PC-3 (cell line): ENCODE data around the gene TK2. TPM values are rescaled to one million over a fixed set of nuclear protein-coding genes. Genes with fewer than 3 reads are reported as not detected.

Experiments used
- ATAC-seq: fragments of 200-7000 bp; cut with Tn5 transposase; 2 replicates; pipeline ENCODE4 v1.9.1; 2020; ENCODE audit warnings: mild to moderate bottlenecking, moderate library complexity
- BruUV-seq: library from RNA; stranded (reverse); fragments of 400-500 nt; replicated peaks from 2 replicates; lab custom pipeline; 2021; lab: Mats Ljungman, UMichigan
- CTCF ChIA-PET: fragments of 300-600 bp; sonication (Branson Sonifier 250); formaldehyde crosslinking; loops from one replicate; lab custom pipeline; 2022; ENCODE audit warnings: antibody characterized with exemption; lab: Charles Lee
- POLR2A ChIA-PET: fragments of 300-600 bp; sonication (Branson Sonifier 250); formaldehyde crosslinking; loops from one replicate; lab custom pipeline; 2022; ENCODE audit warnings: antibody characterized with exemption; ENCODE audit not compliant: unreplicated experiment; lab: Charles Lee
- DNase-seq: peaks from one replicate; pipeline ENCODE4 v3.0.0-alpha.2; 2015
- H2AFZ ChIP-seq: fragments of 300-600 bp; sonication (generic); 2 replicates; pipeline ENCODE4 v1.6.0; 2016; ENCODE audit warnings: antibody characterized with exemption, low read length
- H3F3A ChIP-seq: fragments of 300-600 bp; sonication (generic); one replicate; pipeline ENCODE4 v1.6.0; 2017; ENCODE audit warnings: antibody characterized with exemption, low read length, control low read depth, mild to moderate bottlenecking; ENCODE audit not compliant: unreplicated experiment
- H3K27ac ChIP-seq: fragments of 300-600 bp; sonication (generic); 2 replicates; pipeline ENCODE4 v1.5.1; 2016; ENCODE audit warnings: mild to moderate bottlenecking, low read length
- H3K27me3 ChIP-seq: fragments of 300-600 bp; sonication (generic); 2 replicates; pipeline ENCODE4 v1.6.1; 2016; ENCODE audit warnings: low read length, mixed read lengths
- H3K36me3 ChIP-seq: fragments of 300-600 bp; sonication (generic); 2 replicates; pipeline ENCODE4 v1.6.1; 2016; ENCODE audit warnings: low read depth, mixed run types, low read length, mixed read lengths
- H3K4me1 ChIP-seq: fragments of 300-600 bp; sonication (generic); 2 replicates; pipeline ENCODE4 v1.5.1; 2016; ENCODE audit warnings: low read length; ENCODE audit not compliant: insufficient read depth
- H3K4me2 ChIP-seq: fragments of 300-600 bp; sonication (generic); 2 replicates; pipeline ENCODE4 v1.6.0; 2016; ENCODE audit warnings: low read length
- H3K4me3 ChIP-seq: fragments of 300-600 bp; sonication (generic); 2 replicates; pipeline ENCODE4 v1.5.1; 2016; ENCODE audit warnings: mild to moderate bottlenecking, low read length, mixed read lengths
- H3K79me2 ChIP-seq: fragments of 300-600 bp; sonication (generic); 2 replicates; pipeline ENCODE4 v1.6.1; 2017; ENCODE audit warnings: low read length, mixed read lengths
- H3K9ac ChIP-seq: fragments of 300-600 bp; sonication (generic); 2 replicates; pipeline ENCODE4 v1.6.0; 2016; ENCODE audit warnings: mild to moderate bottlenecking, low read length
- H3K9me2 ChIP-seq: fragments of 300-600 bp; sonication (generic); replicated peaks from 2 replicates; pipeline ENCODE4 v1.6.1; 2016; ENCODE audit warnings: mixed run types, low read length, mixed read lengths
- H3K9me3 ChIP-seq: fragments of 300-600 bp; sonication (generic); 2 replicates; pipeline ENCODE4 v1.6.1; 2016; ENCODE audit warnings: low read length, mixed read lengths
- H4K20me1 ChIP-seq: fragments of 300-600 bp; sonication (generic); 2 replicates; pipeline ENCODE4 v1.6.1; 2016; ENCODE audit warnings: low read length, mixed read lengths
- EZH2 ChIP-seq: fragments of 300-600 bp; sonication (generic); IDR thresholded peaks from one replicate; pipeline ENCODE4 v1.6.1; 2017; ENCODE audit warnings: antibody characterized with exemption, mild to moderate bottlenecking, low read length; ENCODE audit not compliant: unreplicated experiment
- EZH2phosphoT487 ChIP-seq: fragments of 300-600 bp; sonication (generic); IDR thresholded peaks from 2 replicates; pipeline ENCODE4 v1.6.1; 2018; ENCODE audit warnings: mild to moderate bottlenecking, antibody characterized with exemption, low read length, borderline replicate concordance
- intact Hi-C: fragments of 100-400 bp; cut with micrococcal nuclease; formaldehyde crosslinking; loops from 2 replicates; pipeline ENCODE4 v1.9.0; 2023
- total RNA-seq: library from RNA; depleted of rRNA; stranded (reverse); fragments of >200 nt; gene quantifications from 2 replicates; pipeline ENCODE4 v1.2.3, GENCODE V29; 2014; rRNA removed
- TF ChIP-seq, protein P1 (sequence below): fragments of 300-600 bp; sonication (generic); conservative IDR thresholded peaks from 2 replicates; pipeline ENCODE4 v1.5.1; 2017; ENCODE audit warnings: antibody characterized with exemption, low read depth, mild to moderate bottlenecking, low read length

TK2 gene
- total RNA-seq, 1 experiment from 2014 or later = 8.3 TPM

DNA sequence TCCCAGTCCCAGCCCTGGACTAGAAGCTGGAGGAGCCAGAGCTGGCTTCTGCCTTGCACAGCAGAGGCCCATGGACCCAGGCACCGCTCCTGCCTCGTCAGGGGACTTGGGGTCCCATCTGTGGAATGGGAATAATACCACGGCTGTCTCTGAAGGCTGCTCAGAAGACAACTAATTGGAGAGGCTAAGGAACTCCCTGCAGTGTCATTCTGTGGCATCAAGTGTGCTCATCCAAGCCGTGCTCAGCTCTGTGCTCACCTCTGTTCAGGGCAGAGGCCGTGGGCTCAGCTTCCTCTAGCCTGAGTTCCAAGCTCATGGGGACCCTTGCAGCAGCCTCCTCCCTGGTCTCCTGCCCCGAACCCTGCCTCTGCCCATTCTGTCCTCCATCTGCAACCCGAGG is 91.1 kb downstream of the TK2 start:
- no TSS peak for BruUV-seq
- POLR2A ChIA-PET = no interaction called here

GRCh38 chr16:66458292-66458691 is 91.6 kb downstream of the TK2 start:
- Histone ChIP-seq H3K36me3 (no peaks in the 10 kb centered on the region), H3K9me3 (no peaks in the 10 kb centered on the region), H3K4me2 (no peak overlapping the region), H3K79me2 (no peaks in the 10 kb centered on the region), H3K27ac (no peak overlapping the region), H3K4me1 (no peaks in the 10 kb centered on the region), H3K9me2 (no peaks in the 10 kb centered on the region), H3F3A (no peaks in the 10 kb centered on the region), H2AFZ (no peak overlapping the region), H3K9ac (no peak overlapping the region), H4K20me1 (no peaks in the 10 kb centered on the region), H3K27me3 (no peaks in the 10 kb centered on the region), H3K4me3 (no peak overlapping the region)
- no peak for TF ChIP-seq EZH2phosphoT487
- no peak for TF ChIP-seq EZH2
- TF ChIP-seq, protein P1, sequence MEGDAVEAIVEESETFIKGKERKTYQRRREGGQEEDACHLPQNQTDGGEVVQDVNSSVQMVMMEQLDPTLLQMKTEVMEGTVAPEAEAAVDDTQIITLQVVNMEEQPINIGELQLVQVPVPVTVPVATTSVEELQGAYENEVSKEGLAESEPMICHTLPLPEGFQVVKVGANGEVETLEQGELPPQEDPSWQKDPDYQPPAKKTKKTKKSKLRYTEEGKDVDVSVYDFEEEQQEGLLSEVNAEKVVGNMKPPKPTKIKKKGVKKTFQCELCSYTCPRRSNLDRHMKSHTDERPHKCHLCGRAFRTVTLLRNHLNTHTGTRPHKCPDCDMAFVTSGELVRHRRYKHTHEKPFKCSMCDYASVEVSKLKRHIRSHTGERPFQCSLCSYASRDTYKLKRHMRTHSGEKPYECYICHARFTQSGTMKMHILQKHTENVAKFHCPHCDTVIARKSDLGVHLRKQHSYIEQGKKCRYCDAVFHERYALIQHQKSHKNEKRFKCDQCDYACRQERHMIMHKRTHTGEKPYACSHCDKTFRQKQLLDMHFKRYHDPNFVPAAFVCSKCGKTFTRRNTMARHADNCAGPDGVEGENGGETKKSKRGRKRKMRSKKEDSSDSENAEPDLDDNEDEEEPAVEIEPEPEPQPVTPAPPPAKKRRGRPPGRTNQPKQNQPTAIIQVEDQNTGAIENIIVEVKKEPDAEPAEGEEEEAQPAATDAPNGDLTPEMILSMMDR = no peak
- ChIA-PET CTCF (no interaction called here), POLR2A (no interaction called here)
- no peak for DNase-seq
- no TSS peak for BruUV-seq
- no peak for ATAC-seq
- intact Hi-C loops = no loop called here

More for the DNA sequence above, 91.1 kb downstream of the TK2 start:
- no peak overlapping the region for H3K4me2 ChIP-seq
- no peak overlapping the region for H3K4me3 ChIP-seq
- H3K27ac ChIP-seq = no peak overlapping the region
- H3K9me3 ChIP-seq = no peaks in the 10 kb centered on the region
- no peaks in the 10 kb centered on the region for H3K4me1 ChIP-seq
- no peaks in the 10 kb centered on the region for H3K9me2 ChIP-seq
- no peak for ATAC-seq
- DNase-seq = no peak
- intact Hi-C loops = no loop called here
- peaks cover 2% of the 10 kb centered on the region; the same call in 1 of the 2 replicates for H3K27me3 ChIP-seq
- CTCF ChIA-PET = interaction anchor here (0.6 kb wide), 1 partner anchor 20 kb away, joined by 4 read pairs; no protein-coding TSS in a partner anchor
- no peaks in the 10 kb centered on the region for H3K79me2 ChIP-seq
- no peak overlapping the region for H2AFZ ChIP-seq
- H4K20me1 ChIP-seq = no peaks in the 10 kb centered on the region
- no peaks in the 10 kb centered on the region for H3K36me3 ChIP-seq
- TF ChIP-seq EZH2 (no peak), EZH2phosphoT487 (no peak)
- TF ChIP-seq, protein P1 = no peak
- H3F3A ChIP-seq = no peaks in the 10 kb centered on the region
- H3K9ac ChIP-seq = no peak overlapping the region

Other genes with a start within 250 kb of the TK2 start
- gene CDH5, start 183.4 kb downstream of the TK2 start, total RNA-seq = not detected in 2 replicates
- gene BEAN1, start 122.8 kb downstream of the TK2 start, total RNA-seq = 1.9 and 2.2 TPM in 2 replicates
- gene CKLF, start 2.5 kb upstream of the TK2 start, total RNA-seq = 47.9 and 49.7 TPM in 2 replicates
- 0.92 and 1.4 TPM in 2 replicates for gene CMTM1, start 16.3 kb upstream of the TK2 start, total RNA-seq
- gene CMTM2, start 29.3 kb upstream of the TK2 start, total RNA-seq = not detected in 2 replicates
- gene CMTM3, start 54.6 kb upstream of the TK2 start, total RNA-seq = 6.4 and 9.5 TPM in 2 replicates
- 16.9 and 17.0 TPM in 2 replicates for gene CMTM4, start 146.6 kb upstream of the TK2 start, total RNA-seq
- gene DYNC1LI2, start 201.5 kb upstream of the TK2 start, total RNA-seq = 63.9 and 82.8 TPM in 2 replicates